Spleen (tissue), 7 donors: ENCODE data around the gene HPSE2.

Experiments
- POLR2A ChIP-seq, 3 donors: fragments of 450-650 bp; IDR thresholded peaks; one replicate each; pipeline ENCODE4 v1.5.1; 2017; ENCODE audit warnings: antibody characterized with exemption in 3 of 3, mild to moderate bottlenecking in 1 of 3
- TF ChIP-seq, protein P1 (sequence below), 11 experiments: fragments of 200-600 bp in 7 of 11; fragments of 450-650 bp in 4 of 11; sonication (generic) in 4 of 11; IDR thresholded peaks in 8 of 11; conservative IDR thresholded peaks in 3 of 11; 1 replicate in 7 of 11; 2 replicates in 4 of 11; pipeline versions ENCODE4 v1.4.0 to v1.8.0; 2016 to 2021; ENCODE audit warnings: antibody characterized with exemption in 11 of 11, inconsistent platforms in 4 of 11, mild to moderate bottlenecking in 1 of 11
- donor health status: DM: no; HTN: no; CAD: no; lungs with moderate emphysema.
- donor health status: DM: no; HTN: no; CAD: no.
- donor health status: DM: no; HTN: no; CAD: no.

DNA sequence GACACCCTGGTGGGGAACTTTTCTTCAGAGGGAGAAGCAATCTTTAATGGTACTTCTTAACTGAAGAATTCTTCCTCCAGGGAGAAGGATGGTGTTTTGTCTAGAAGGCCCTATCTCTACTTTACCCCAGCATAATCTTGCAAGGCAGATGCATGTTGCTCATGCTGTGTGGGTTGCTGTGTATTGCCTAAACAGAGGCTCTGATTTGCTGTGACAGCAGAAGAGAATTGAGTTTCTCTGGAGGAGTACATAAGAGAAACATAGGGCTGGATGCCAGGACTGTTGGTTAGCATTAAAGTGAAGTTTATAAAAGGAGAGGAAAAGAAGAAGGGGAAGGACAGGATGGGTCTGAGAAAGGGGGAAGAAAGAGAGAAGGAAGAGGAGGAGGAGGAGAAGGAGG lies 540.8 kb downstream of the HPSE2 start:
- TF ChIP-seq, protein P1, sequence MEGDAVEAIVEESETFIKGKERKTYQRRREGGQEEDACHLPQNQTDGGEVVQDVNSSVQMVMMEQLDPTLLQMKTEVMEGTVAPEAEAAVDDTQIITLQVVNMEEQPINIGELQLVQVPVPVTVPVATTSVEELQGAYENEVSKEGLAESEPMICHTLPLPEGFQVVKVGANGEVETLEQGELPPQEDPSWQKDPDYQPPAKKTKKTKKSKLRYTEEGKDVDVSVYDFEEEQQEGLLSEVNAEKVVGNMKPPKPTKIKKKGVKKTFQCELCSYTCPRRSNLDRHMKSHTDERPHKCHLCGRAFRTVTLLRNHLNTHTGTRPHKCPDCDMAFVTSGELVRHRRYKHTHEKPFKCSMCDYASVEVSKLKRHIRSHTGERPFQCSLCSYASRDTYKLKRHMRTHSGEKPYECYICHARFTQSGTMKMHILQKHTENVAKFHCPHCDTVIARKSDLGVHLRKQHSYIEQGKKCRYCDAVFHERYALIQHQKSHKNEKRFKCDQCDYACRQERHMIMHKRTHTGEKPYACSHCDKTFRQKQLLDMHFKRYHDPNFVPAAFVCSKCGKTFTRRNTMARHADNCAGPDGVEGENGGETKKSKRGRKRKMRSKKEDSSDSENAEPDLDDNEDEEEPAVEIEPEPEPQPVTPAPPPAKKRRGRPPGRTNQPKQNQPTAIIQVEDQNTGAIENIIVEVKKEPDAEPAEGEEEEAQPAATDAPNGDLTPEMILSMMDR (IDR thresholded peaks at IDR 0.05 in 8 of 11, conservative IDR thresholded peaks at IDR 0.05 in 3 of 11): no peak
- TF ChIP-seq POLR2A (IDR thresholded peaks at IDR 0.05): no peak
